Stimulated activated CD8-positive, alpha-beta memory T cell treated with anti-CD3 and anti-CD28 coated beads, Interleukin-4, amount 100 ng/mL, for 24 hours (primary cell): ENCODE measurements around the gene PCBP3.
A peak's percentile ranks its signal among the peaks of the same experiment; 100 is the strongest.
"Not testable (repeated sequence)": the region's sequence is repeated elsewhere in the genome, so short reads cannot be mapped to it uniquely, and the experiment has no call there.

ENCODE experiments used
- DNase-seq: peaks from one replicate; pipeline ENCODE4 v3.0.0-alpha.2; 2020; ENCODE audit warnings: low read depth

Gene PCBP3

GRCh38 chr21:45809421-45809820 lies 165.9 kb downstream of the PCBP3 start:
- DNase-seq: no peak

- DNase-seq: no peak
Observed at GRCh38 chr21:45811136-45811535, 167.6 kb downstream of the PCBP3 start.

- not testable (repeated sequence) for DNase-seq
Observed at GRCh38 chr21:45814210-45814940, 170.8 kb downstream of the PCBP3 start.

GRCh38 chr21:45815781-45816180 lies 172.3 kb downstream of the PCBP3 start:
- DNase-seq: not testable (repeated sequence)

DNA sequence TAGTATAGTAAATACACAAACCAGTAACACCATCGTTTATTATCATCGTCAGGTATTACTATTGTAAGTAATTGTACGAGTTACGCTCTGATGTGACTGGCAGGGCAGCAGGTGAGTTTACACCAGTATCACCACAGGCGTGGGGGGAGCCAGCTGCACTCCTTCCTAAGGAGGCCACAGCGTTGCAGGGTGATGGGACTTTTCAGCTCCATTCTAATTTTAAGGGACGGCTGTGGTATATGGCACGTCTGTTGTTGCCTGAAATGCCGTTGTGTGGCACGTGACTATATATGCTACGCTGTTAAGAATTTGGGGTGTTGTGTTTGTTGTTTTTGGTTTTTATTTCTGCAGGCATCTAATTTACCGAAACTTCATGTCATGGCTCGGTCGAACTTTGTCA lies 173.3 kb downstream of the PCBP3 start:
- no peak for DNase-seq

GRCh38 chr21:45817345-45817744 lies 173.8 kb downstream of the PCBP3 start:
- DNase-seq: no peak

DNA sequence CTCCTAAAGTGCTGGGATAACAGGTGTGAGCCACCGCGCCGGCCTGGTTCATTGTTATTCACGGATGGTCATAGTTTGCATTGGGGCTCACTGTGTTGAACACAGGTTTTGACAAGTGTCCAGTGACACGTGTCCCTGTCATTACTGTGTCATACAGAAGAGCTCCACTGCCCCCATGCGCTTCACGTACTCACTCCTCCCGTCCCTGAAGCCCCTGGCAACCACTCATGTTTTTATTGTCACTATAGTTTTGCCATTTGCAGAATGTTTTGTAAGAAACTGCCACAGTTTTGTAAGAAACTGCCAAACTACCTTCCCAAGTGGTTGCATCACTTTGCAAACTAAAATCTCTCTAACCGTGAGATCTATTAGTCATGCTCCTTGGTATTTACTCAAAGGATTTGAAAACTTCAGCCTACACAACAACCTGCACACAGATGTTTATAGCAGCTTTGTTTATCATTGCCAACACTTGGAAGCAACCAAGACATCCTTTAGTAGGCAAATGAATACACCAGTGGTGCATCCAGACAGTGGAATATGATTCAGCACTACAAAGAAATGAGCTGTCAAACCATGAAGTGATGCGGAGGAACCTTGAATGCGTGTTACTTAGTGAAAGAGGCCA lies 174.9 kb downstream of the PCBP3 start:
- DNase-seq: no peak

GRCh38 chr21:45818904-45819285 lies 175.4 kb downstream of the PCBP3 start:
- peak; percentile 74 for DNase-seq

- no peak for DNase-seq
Observed at GRCh38 chr21:45819478-45820170, 176.1 kb downstream of the PCBP3 start.

- DNase-seq: peak; percentile 58
Observed at GRCh38 chr21:45820171-45821091, 176.9 kb downstream of the PCBP3 start.

GRCh38 chr21:45821315-45821962 lies 177.9 kb downstream of the PCBP3 start:
- DNase-seq: no peak

- no peak for DNase-seq
Observed at GRCh38 chr21:45821998-45822397, 178.5 kb downstream of the PCBP3 start.

- no peak for DNase-seq
Observed at GRCh38 chr21:45822429-45823099, 179.0 kb downstream of the PCBP3 start.

DNA sequence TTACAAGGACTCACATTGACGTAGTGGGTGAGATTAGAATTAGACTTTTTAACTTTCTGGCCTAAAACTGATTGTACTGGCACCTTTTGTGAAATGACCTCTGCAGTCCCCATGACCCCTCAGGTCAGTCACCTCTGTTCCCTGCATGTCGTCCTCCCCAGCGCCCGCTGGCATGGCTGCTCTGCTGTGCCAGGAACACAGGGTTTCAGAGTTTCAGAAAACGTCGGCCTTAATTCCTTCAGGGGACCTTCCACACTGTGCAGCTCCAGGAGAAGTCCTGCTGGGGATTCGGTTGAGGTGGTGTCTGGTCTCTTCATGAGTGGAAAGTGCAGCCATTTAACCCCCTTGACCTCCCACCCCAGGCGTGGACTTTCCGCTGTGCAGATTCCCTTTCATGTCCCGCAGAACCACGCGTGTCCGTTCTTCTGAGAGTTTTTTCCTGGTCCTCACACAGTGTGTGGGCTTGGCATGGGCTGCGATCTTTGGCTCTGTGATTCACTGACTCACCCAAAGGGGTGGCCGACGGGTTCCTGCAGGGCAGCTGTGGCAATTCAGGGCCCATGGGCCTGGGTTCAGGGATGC lies 179.7 kb downstream of the PCBP3 start:
- DNase-seq: no peak

DNA sequence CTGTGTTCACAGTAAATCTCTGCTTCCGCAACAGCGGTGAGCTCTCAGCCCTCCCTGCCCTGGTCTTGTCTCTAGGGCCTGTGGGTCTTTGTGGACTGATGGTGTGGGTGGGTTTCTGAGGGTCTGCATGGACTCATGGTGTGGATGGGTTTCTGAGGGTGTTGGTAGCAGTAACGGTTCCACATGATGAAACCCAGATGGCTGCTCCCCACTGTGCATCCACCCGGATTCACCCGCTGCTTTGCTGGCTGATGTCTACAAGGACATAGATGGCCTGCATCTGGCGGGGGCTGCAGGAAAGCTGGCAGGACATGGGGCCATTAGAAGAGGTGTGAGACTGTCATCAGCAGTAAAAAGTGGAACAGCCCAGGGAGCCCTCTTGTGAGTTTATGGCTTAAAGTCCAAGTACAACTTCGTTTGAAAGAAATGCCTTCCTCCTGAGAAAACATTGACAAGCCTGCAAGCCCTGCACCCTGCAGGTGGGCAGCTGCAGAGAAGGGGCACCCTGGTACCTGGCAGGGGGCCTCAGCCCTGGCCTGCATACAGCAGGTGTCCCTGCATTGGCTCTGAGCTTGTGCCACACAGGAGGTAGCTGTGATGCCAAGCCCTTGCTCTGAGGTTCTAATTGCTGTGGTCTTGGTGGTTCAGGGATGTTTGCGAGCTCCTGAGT lies 181.2 kb downstream of the PCBP3 start:
- DNase-seq: no peak

DNA sequence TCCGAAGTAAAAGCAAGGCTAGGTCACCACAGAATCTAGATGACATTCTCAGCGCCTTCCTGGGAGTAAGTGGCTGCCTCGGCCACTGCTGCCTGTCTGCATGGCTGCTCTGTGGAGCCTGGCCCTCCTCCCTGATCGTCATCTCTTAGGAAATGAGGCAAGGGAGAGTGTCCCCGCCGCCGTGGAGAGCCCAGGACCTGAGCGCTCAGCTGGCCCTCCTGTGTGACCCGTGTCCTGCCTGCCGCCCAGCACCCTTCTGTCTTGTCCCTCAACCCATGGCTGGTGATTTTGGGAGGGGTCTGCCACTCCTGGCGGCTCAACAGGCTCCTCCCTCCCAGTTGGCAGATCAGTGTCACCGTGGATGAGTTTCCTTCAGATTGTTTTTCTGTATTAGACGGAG lies 181.7 kb downstream of the PCBP3 start:
- DNase-seq: no peak

- DNase-seq: no peak
Observed at GRCh38 chr21:45826676-45827301, 183.3 kb downstream of the PCBP3 start.

DNA sequence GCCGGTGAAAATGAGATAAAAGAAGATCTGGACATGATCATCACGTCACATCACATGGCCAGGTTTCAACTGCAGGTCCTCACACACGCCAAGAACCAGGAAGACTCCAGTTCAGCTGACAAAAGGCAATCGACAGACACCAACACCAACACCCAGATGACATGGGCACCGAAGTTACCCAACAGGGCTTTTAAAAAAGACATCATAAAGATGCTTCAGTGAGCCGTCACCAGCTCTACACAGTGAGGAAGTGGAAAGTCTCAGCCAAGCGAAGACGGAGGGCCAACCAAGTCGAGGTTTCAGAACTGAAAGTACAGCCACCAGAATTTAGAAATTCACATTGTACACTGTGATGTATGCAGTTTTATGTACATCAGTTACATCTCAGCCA lies 183.8 kb downstream of the PCBP3 start:
- no peak for DNase-seq

- no peak for DNase-seq
Observed at GRCh38 chr21:45827881-45828579, 184.5 kb downstream of the PCBP3 start.
